Activated CD8-positive, alpha-beta memory T cell treated with anti-CD3 and anti-CD28 coated beads, Interleukin-2, amount 50 U/mL, for 48 hours (primary cell): ENCODE measurements around the gene XKR7.

Experiments used
- DNase-seq: peaks from one replicate; pipeline ENCODE4 v3.0.0-alpha.2; 2020

XKR7 gene

GRCh38 chr20:32052090-32052777 is 84.3 kb downstream of the XKR7 start, which contains the start of gene HCK:
TSS of gene HCK (plus strand) at chr20:32052242.
- DNase-seq, result no peak

DNA sequence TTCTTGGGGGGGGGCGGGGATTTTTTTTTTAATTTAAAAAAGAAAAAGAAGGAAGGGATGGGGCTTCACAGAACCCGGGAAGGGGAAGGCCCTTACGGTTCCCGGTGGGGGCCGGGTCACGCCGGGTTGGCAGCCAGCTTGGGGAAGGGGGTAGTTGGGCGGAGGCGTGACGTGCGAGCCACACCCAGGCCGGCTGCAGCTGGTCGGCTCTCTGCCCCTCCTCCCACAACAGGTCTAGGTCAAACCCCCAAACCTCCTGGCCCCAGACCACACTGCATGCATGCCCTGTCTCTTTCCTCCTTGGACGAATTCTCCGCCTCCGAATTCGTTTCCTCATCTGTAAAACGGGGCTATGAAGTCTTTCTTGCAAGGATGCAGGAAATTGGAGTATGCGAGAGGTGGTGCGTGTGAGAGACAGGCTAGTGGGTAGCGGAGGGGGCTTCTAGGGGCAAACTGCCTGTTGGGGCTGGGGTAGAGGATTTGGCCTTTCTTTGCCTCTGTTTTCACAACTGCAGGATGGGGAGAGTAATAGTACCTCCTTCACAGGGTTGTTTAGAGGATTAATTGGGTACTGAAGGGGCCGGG is 84.9 kb downstream of the XKR7 start:
- no peak for DNase-seq
